Colonic mucosa (tissue), 4 donors: ENCODE data around the gene RELCH. TPM values are rescaled to one million over a fixed set of nuclear protein-coding genes. Genes with fewer than 3 reads are reported as not detected.

Experiments
- DNase-seq: peaks from one replicate; pipeline ENCODE4 v3.0.0-alpha.2; 2020
- H3K27ac ChIP-seq: fragments of 200-600 bp; one replicate; pipeline ENCODE4 v1.8.0; 2021
- H3K27me3 ChIP-seq: fragments of 200-600 bp; one replicate; pipeline ENCODE4 v1.8.0; 2021
- H3K36me3 ChIP-seq: fragments of 200-600 bp; one replicate; pipeline ENCODE4 v1.8.0; 2021
- H3K4me1 ChIP-seq: fragments of 200-600 bp; one replicate; pipeline ENCODE4 v1.8.0; 2021; ENCODE audit warnings: mild to moderate bottlenecking
- H3K4me3 ChIP-seq: fragments of 200-600 bp; one replicate; pipeline ENCODE4 v1.8.0; 2021
- H3K9ac ChIP-seq, 2 donors: one replicate each; pipeline ENCODE4 v1.7.0; 2013; ENCODE audit warnings: control low read depth in 2 of 2, low read depth in 2 of 2, low read length in 2 of 2
- H3K9me3 ChIP-seq: fragments of 200-600 bp; one replicate; pipeline ENCODE4 v1.8.0; 2021
- CTCF ChIP-seq: fragments of 200-600 bp; IDR thresholded peaks from one replicate; pipeline ENCODE4 v1.8.0; 2022; ENCODE audit warnings: antibody characterized with exemption, mild to moderate bottlenecking
- intact Hi-C: fragments of 100-400 bp; cut with DNase I; formaldehyde crosslinking; loops from one replicate; pipeline ENCODE4 v1.14.1; 2022
- total RNA-seq, 2 donors: library from RNA; stranded (reverse); fragmentation: NEBNext Ultra II Directional in 1 of 2; extraction: Animal tissue kit (Norgen Biotek cat#: 25700) in 1 of 2; gene quantifications; one replicate each; pipeline ENCODE4 v1.2.1, GENCODE V29; 2021
- donor health status: healthy.
- donor health status: DM: no; HTN: no; CAD: no.
- donor health status: DM: no; HTN: no; CAD: no.

Gene RELCH
- total RNA-seq, 2 donors from 2014 or later, result 38.9 to 56.9 TPM

- no peak overlapping the region for H3K9ac ChIP-seq
- H3K36me3 ChIP-seq, result no peaks in the 10 kb centered on the region
- peaks cover 8% of the 10 kb centered on the region for H3K4me1 ChIP-seq
- no peak overlapping the region for H3K27ac ChIP-seq
- intact Hi-C loops, result no loop called here
- no peaks in the 10 kb centered on the region for H3K27me3 ChIP-seq
- no peak for DNase-seq
- no peak for TF ChIP-seq CTCF
- no peak overlapping the region for H3K4me3 ChIP-seq
- no peaks in the 10 kb centered on the region for H3K9me3 ChIP-seq
Measured at GRCh38 chr18:62285281-62285680, 98.2 kb downstream of the RELCH start.

GRCh38 chr18:62287781-62288664 is 101.0 kb downstream of the RELCH start:
- no peak overlapping the region for H3K4me3 ChIP-seq
- DNase-seq, result no peak

GRCh38 chr18:62288665-62289008 is 101.6 kb downstream of the RELCH start:
- no peak for TF ChIP-seq CTCF
- H3K27ac ChIP-seq, result peak overlapping the region; percentile 39
- no peaks in the 10 kb centered on the region for H3K36me3 ChIP-seq
- intact Hi-C loops, result no loop called here
- no peaks in the 10 kb centered on the region for H3K27me3 ChIP-seq
- no peak overlapping the region for H3K4me3 ChIP-seq
- H3K4me1 ChIP-seq, result peaks cover 8% of the 10 kb centered on the region
- no peak for DNase-seq
- H3K9me3 ChIP-seq, result no peaks in the 10 kb centered on the region
- H3K9ac ChIP-seq, result no peak overlapping the region

More at GRCh38 chr18:62287781-62288664, 101.0 kb downstream of the RELCH start:
- H3K9me3 ChIP-seq, result no peaks in the 10 kb centered on the region
- TF ChIP-seq CTCF, result no peak
- H3K4me1 ChIP-seq, result peaks cover 8% of the 10 kb centered on the region
- H3K36me3 ChIP-seq, result no peaks in the 10 kb centered on the region
- H3K27ac ChIP-seq, result peak overlapping the region; percentile 39
- intact Hi-C loops, result no loop called here
- no peaks in the 10 kb centered on the region for H3K27me3 ChIP-seq
- no peak overlapping the region for H3K9ac ChIP-seq

- no peak overlapping the region for H3K4me3 ChIP-seq
- H3K27me3 ChIP-seq, result no peaks in the 10 kb centered on the region
- DNase-seq, result no peak
- intact Hi-C loops, result no loop called here
- H3K36me3 ChIP-seq, result no peaks in the 10 kb centered on the region
- H3K9ac ChIP-seq, result no peak overlapping the region
- no peaks in the 10 kb centered on the region for H3K9me3 ChIP-seq
- TF ChIP-seq CTCF, result no peak
- H3K4me1 ChIP-seq, result peaks cover 8% of the 10 kb centered on the region
- H3K27ac ChIP-seq, result peak overlapping the region; percentile 39
Measured at GRCh38 chr18:62289047-62289446, 102.0 kb downstream of the RELCH start.

GRCh38 chr18:62294073-62294472 is 107.0 kb downstream of the RELCH start:
- Histone ChIP-seq H3K4me3 (no peak overlapping the region), H3K9ac (no peak overlapping the region), H3K9me3 (no peaks in the 10 kb centered on the region), H3K4me1 (peaks cover 7% of the 10 kb centered on the region), H3K36me3 (no peaks in the 10 kb centered on the region), H3K27ac (no peak overlapping the region), H3K27me3 (no peaks in the 10 kb centered on the region)
- no peak for TF ChIP-seq CTCF
- intact Hi-C loops, result no loop called here
- no peak for DNase-seq
